Loucy (cell line): ENCODE measurements around the gene PELI2.

Experiments
- H2AFZ ChIP-seq: fragments of 200-600 bp; sonication (generic); 2 replicates; pipeline ENCODE4 v1.6.0; 2016; ENCODE audit warnings: antibody characterized with exemption, mild to moderate bottlenecking, low read length, moderate library complexity
- H3F3A ChIP-seq: fragments of 200-600 bp; 2 replicates; pipeline ENCODE4 v1.6.0; 2016; ENCODE audit warnings: antibody characterized with exemption, low read depth, mild to moderate bottlenecking
- H3K27me3 ChIP-seq: fragments of 200-600 bp; sonication (generic); 2 replicates; pipeline ENCODE4 v1.6.1; 2014; ENCODE audit warnings: low read length, mild to moderate bottlenecking; ENCODE audit not compliant: insufficient read depth, poor library complexity, severe bottlenecking
- H3K36me3 ChIP-seq: fragments of 200-600 bp; sonication (generic); 2 replicates; pipeline ENCODE4 v1.6.1; 2016; ENCODE audit warnings: low read length; ENCODE audit not compliant: insufficient read depth
- H3K4me1 ChIP-seq: fragments of 200-600 bp; sonication (generic); 2 replicates; pipeline ENCODE4 v1.5.1; 2014; ENCODE audit warnings: low read length, mild to moderate bottlenecking; ENCODE audit not compliant: insufficient read depth, poor library complexity, severe bottlenecking
- H3K4me2 ChIP-seq: fragments of 200-600 bp; sonication (generic); 2 replicates; pipeline ENCODE4 v1.6.0; 2014; ENCODE audit warnings: antibody characterized with exemption, low read length, low read depth, mild to moderate bottlenecking; ENCODE audit not compliant: poor library complexity, severe bottlenecking
- H3K4me3 ChIP-seq: fragments of 200-600 bp; sonication (generic); 2 replicates; pipeline ENCODE4 v1.5.1; 2014; ENCODE audit warnings: low read length, mild to moderate bottlenecking, mixed read lengths; ENCODE audit not compliant: poor library complexity, severe bottlenecking
- H3K79me2 ChIP-seq: fragments of 200-600 bp; sonication (generic); 2 replicates; pipeline ENCODE4 v1.6.1; 2014; ENCODE audit warnings: low read length; ENCODE audit not compliant: insufficient read depth
- H3K9ac ChIP-seq: fragments of 200-600 bp; sonication (generic); 2 replicates; pipeline ENCODE4 v1.6.0; 2014; ENCODE audit warnings: mild to moderate bottlenecking, low read depth, low read length, moderate library complexity; ENCODE audit not compliant: poor library complexity, severe bottlenecking
- H3K9me2 ChIP-seq: fragments of 200-600 bp; sonication (generic); replicated peaks from 2 replicates; pipeline ENCODE4 v1.6.1; 2016; ENCODE audit warnings: low read depth, low read length, mixed read lengths
- H3K9me3 ChIP-seq: fragments of 200-600 bp; sonication (generic); 2 replicates; pipeline ENCODE4 v1.6.1; 2014; ENCODE audit warnings: mild to moderate bottlenecking, antibody characterized with exemption, low read length, low read depth; ENCODE audit not compliant: insufficient read depth
- H4K20me1 ChIP-seq: fragments of 200-600 bp; sonication (generic); 2 replicates; pipeline ENCODE4 v1.6.0; 2014; ENCODE audit warnings: antibody characterized with exemption, low read length, mild to moderate bottlenecking; ENCODE audit not compliant: insufficient read depth, poor library complexity, severe bottlenecking
- CTCF ChIP-seq: fragments of 200-600 bp; sonication (generic); conservative IDR thresholded peaks from 2 replicates; pipeline ENCODE4 v1.5.1; 2014; ENCODE audit warnings: mild to moderate bottlenecking, antibody characterized with exemption, low read length
- EZH2phosphoT487 ChIP-seq: fragments of 200-600 bp; IDR thresholded peaks from 2 replicates; pipeline ENCODE4 v1.6.1; 2018; ENCODE audit warnings: antibody characterized with exemption, mild to moderate bottlenecking, moderate library complexity, borderline replicate concordance

PELI2 gene

GRCh38 chr14:56268673-56269072 is 150.5 kb downstream of the PELI2 start:
- Histone ChIP-seq H3K27me3 (no peaks in the 10 kb centered on the region), H4K20me1 (peaks cover 72% of the 10 kb centered on the region), H3K4me2 (no peak overlapping the region), H2AFZ (no peak overlapping the region), H3F3A (no peaks in the 10 kb centered on the region), H3K4me3 (no peak overlapping the region), H3K36me3 (peaks cover 71% of the 10 kb centered on the region), H3K9me3 (no peaks in the 10 kb centered on the region), H3K9me2 (no peaks in the 10 kb centered on the region), H3K79me2 (peaks cover 99% of the 10 kb centered on the region), H3K4me1 (no peaks in the 10 kb centered on the region), H3K9ac (no peak overlapping the region)
- TF ChIP-seq CTCF (no peak), EZH2phosphoT487 (no peak)

GRCh38 chr14:56270921-56271320 is 152.7 kb downstream of the PELI2 start:
- H3K27me3 ChIP-seq, result no peaks in the 10 kb centered on the region
- no peaks in the 10 kb centered on the region for H3K9me2 ChIP-seq
- no peaks in the 10 kb centered on the region for H3K9me3 ChIP-seq
- H2AFZ ChIP-seq, result no peak overlapping the region
- TF ChIP-seq CTCF (no peak), EZH2phosphoT487 (no peak)
- peaks cover 77% of the 10 kb centered on the region for H3K36me3 ChIP-seq
- H4K20me1 ChIP-seq, result peaks cover 68% of the 10 kb centered on the region
- H3K4me3 ChIP-seq, result no peak overlapping the region
- H3F3A ChIP-seq, result no peaks in the 10 kb centered on the region
- H3K4me2 ChIP-seq, result no peak overlapping the region
- H3K79me2 ChIP-seq, result peaks cover 94% of the 10 kb centered on the region
- no peak overlapping the region for H3K9ac ChIP-seq
- H3K4me1 ChIP-seq, result no peaks in the 10 kb centered on the region

GRCh38 chr14:56271970-56272369 is 153.8 kb downstream of the PELI2 start:
- H2AFZ ChIP-seq, result no peak overlapping the region
- no peak overlapping the region for H3K4me2 ChIP-seq
- peaks cover 95% of the 10 kb centered on the region for H3K79me2 ChIP-seq
- H3K9me3 ChIP-seq, result no peaks in the 10 kb centered on the region
- no peak overlapping the region for H3K9ac ChIP-seq
- H3F3A ChIP-seq, result no peaks in the 10 kb centered on the region
- H3K27me3 ChIP-seq, result no peaks in the 10 kb centered on the region
- H3K4me1 ChIP-seq, result no peaks in the 10 kb centered on the region
- no peak overlapping the region for H3K4me3 ChIP-seq
- H3K9me2 ChIP-seq, result no peaks in the 10 kb centered on the region
- no peak for TF ChIP-seq EZH2phosphoT487
- TF ChIP-seq CTCF, result no peak
- peaks cover 81% of the 10 kb centered on the region for H3K36me3 ChIP-seq
- H4K20me1 ChIP-seq, result peaks cover 71% of the 10 kb centered on the region
